H9 (cell line): ENCODE measurements around the gene IFNGR1. TPM values are rescaled to one million over a fixed set of nuclear protein-coding genes. Genes with fewer than 3 reads are reported as not detected.

ENCODE experiments used
- DNase-seq: peaks from one replicate; pipeline ENCODE4 v3.0.0-alpha.2; 2017
- H2AFZ ChIP-seq: one replicate; pipeline ENCODE4 v1.6.1; 2013; ENCODE audit warnings: mild to moderate bottlenecking, low read length, control low read depth, moderate library complexity
- H2AK5ac ChIP-seq: 2 replicates; pipeline ENCODE4 v1.6.1; 2013; ENCODE audit warnings: low read length, control low read depth, mixed read lengths; ENCODE audit not compliant: insufficient read length
- H2BK120ac ChIP-seq: one replicate; pipeline ENCODE4 v1.6.1; 2013; ENCODE audit warnings: low read depth, mild to moderate bottlenecking, low read length, control low read depth, inconsistent platforms; ENCODE audit not compliant: poor library complexity, severe bottlenecking
- H2BK12ac ChIP-seq: 2 replicates; pipeline ENCODE4 v1.6.1; 2013; ENCODE audit warnings: low read length, control low read depth, mixed read lengths, low read depth; ENCODE audit not compliant: insufficient read length
- H2BK15ac ChIP-seq: 2 replicates; pipeline ENCODE4 v1.6.1; 2013; ENCODE audit warnings: low read depth, low read length, control low read depth
- H2BK20ac ChIP-seq: one replicate; pipeline ENCODE4 v1.6.1; 2013; ENCODE audit warnings: low read depth, mild to moderate bottlenecking, low read length, control low read depth, inconsistent platforms; ENCODE audit not compliant: poor library complexity, severe bottlenecking
- H2BK5ac ChIP-seq: 2 replicates; pipeline ENCODE4 v1.6.1; 2013; ENCODE audit warnings: low read length, control low read depth, mixed read lengths; ENCODE audit not compliant: insufficient read length
- H3K14ac ChIP-seq: 2 replicates; pipeline ENCODE4 v1.6.1; 2013; ENCODE audit warnings: low read length, control low read depth; ENCODE audit not compliant: insufficient read depth
- H3K18ac ChIP-seq: 2 replicates; pipeline ENCODE4 v1.6.1; 2013; ENCODE audit warnings: low read depth, mild to moderate bottlenecking, mixed read lengths, low read length, control low read depth; ENCODE audit not compliant: insufficient read length
- H3K23ac ChIP-seq: 2 replicates; pipeline ENCODE4 v1.6.1; 2013; ENCODE audit warnings: low read length, control low read depth, mixed read lengths, low read depth; ENCODE audit not compliant: insufficient read length
- H3K23me2 ChIP-seq: 2 replicates; pipeline ENCODE4 v1.6.1; 2013; ENCODE audit warnings: low read depth, mild to moderate bottlenecking, mixed read lengths, low read length, control low read depth; ENCODE audit not compliant: insufficient read length, poor library complexity, severe bottlenecking
- H3K27ac ChIP-seq: 2 replicates; pipeline ENCODE4 v1.5.1; 2013; ENCODE audit warnings: low read length, control low read depth, mixed read lengths, low read depth; ENCODE audit not compliant: insufficient read length
- H3K27me3 ChIP-seq: 2 replicates; pipeline ENCODE4 v1.6.1; 2013; ENCODE audit warnings: low read length, control low read depth, inconsistent platforms; ENCODE audit not compliant: insufficient read depth
- H3K4ac ChIP-seq: 2 replicates; pipeline ENCODE4 v1.6.1; 2013; ENCODE audit warnings: low read depth, mild to moderate bottlenecking, control low read depth, inconsistent platforms, low read length, moderate library complexity
- H3K4me1 ChIP-seq: 2 replicates; pipeline ENCODE4 v1.6.1; 2013; ENCODE audit warnings: low read length, control low read depth, inconsistent platforms; ENCODE audit not compliant: insufficient read depth
- H3K4me2 ChIP-seq: 2 replicates; pipeline ENCODE4 v1.6.1; 2013; ENCODE audit warnings: low read length, control low read depth, mixed read lengths; ENCODE audit not compliant: insufficient read length, insufficient read depth
- H3K56ac ChIP-seq: 2 replicates; pipeline ENCODE4 v1.6.1; 2013; ENCODE audit warnings: low read depth, mild to moderate bottlenecking, mixed read lengths, low read length, control low read depth; ENCODE audit not compliant: insufficient read length
- H3K79me1 ChIP-seq: 2 replicates; pipeline ENCODE4 v1.6.1; 2013; ENCODE audit warnings: low read depth, mild to moderate bottlenecking, moderate library complexity, low read length, control low read depth, inconsistent platforms; ENCODE audit not compliant: insufficient read depth, poor library complexity, severe bottlenecking
- H3K79me2 ChIP-seq: 2 replicates; pipeline ENCODE4 v1.6.1; 2013; ENCODE audit warnings: low read length, control low read depth, inconsistent platforms; ENCODE audit not compliant: insufficient read depth
- H3K9ac ChIP-seq: 2 replicates; pipeline ENCODE4 v1.6.1; 2013; ENCODE audit warnings: low read length, control low read depth, mixed read lengths; ENCODE audit not compliant: insufficient read length; ENCODE audit errors: extremely low read depth
- H3K9me3 ChIP-seq: one replicate; pipeline ENCODE4 v1.6.1; 2013; ENCODE audit warnings: low read depth, low read length, inconsistent platforms; ENCODE audit not compliant: control insufficient read depth
- H3T11ph ChIP-seq: one replicate; pipeline ENCODE4 v1.6.1; 2013; ENCODE audit warnings: mild to moderate bottlenecking, low read length, control low read depth, inconsistent platforms
- H4K20me1 ChIP-seq: one replicate; pipeline ENCODE4 v1.6.1; 2013; ENCODE audit not compliant: control insufficient read depth, insufficient read length, insufficient read depth
- H4K5ac ChIP-seq: 2 replicates; pipeline ENCODE4 v1.6.1; 2013; ENCODE audit warnings: low read depth, mild to moderate bottlenecking, mixed read lengths, low read length, control low read depth; ENCODE audit not compliant: insufficient read length
- H4K8ac ChIP-seq: replicated peaks from 2 replicates; pipeline ENCODE4 v1.6.1; 2013; ENCODE audit warnings: low read length, control low read depth, mixed read lengths, low read depth; ENCODE audit not compliant: insufficient read length
- H4K91ac ChIP-seq: 2 replicates; pipeline ENCODE4 v1.6.1; 2013; ENCODE audit warnings: low read depth, mild to moderate bottlenecking, moderate library complexity, mixed read lengths, low read length, control low read depth; ENCODE audit not compliant: insufficient read length
- H3K27ac Mint-ChIP-seq, 3 experiments: 2 replicates in 2 of 3; 3 replicates in 1 of 3; pipeline ENCODE4 v1.8.0; 2020 to 2021; ENCODE audit warnings: mixed read lengths in 3 of 3, mild to moderate bottlenecking in 1 of 3, moderate library complexity in 1 of 3
- H3K27me3 Mint-ChIP-seq: 2 replicates; pipeline ENCODE4 v1.8.0; 2021; ENCODE audit warnings: low read depth, mild to moderate bottlenecking, moderate library complexity, mixed read lengths
- H3K36me3 Mint-ChIP-seq, 3 experiments: 2 replicates in 2 of 3; 3 replicates in 1 of 3; pipeline ENCODE4 v1.8.0; 2020 to 2021; ENCODE audit warnings: low read depth in 3 of 3, mixed read lengths in 3 of 3; ENCODE audit not compliant: insufficient read depth in 1 of 3
- H3K4me1 Mint-ChIP-seq, 2 experiments: 2 replicates each; pipeline ENCODE4 v1.8.0; 2020; ENCODE audit warnings: mixed read lengths in 2 of 2
- H3K4me3 Mint-ChIP-seq, 2 experiments: 2 replicates in 1 of 2; 3 replicates in 1 of 2; pipeline ENCODE4 v1.8.0; 2020 to 2021; ENCODE audit warnings: mild to moderate bottlenecking in 2 of 2, mixed read lengths in 2 of 2, moderate library complexity in 1 of 2
- H3K9me3 Mint-ChIP-seq, 2 experiments: 2 replicates in 1 of 2; 3 replicates in 1 of 2; pipeline ENCODE4 v1.8.0; 2020; ENCODE audit warnings: mild to moderate bottlenecking in 2 of 2, mixed read lengths in 2 of 2, moderate library complexity in 1 of 2
- CTCF ChIP-seq: fragments of 200-600 bp; sonication (generic); conservative IDR thresholded peaks from 3 replicates; pipeline ENCODE4 v1.8.0; 2021; ENCODE audit warnings: antibody characterized with exemption, mild to moderate bottlenecking
- WGBS: extraction: QIAGEN DNeasy Blood & Tissue Kit; methylation state at CpG from one replicate; pipeline ENCODE4 v1.1.7; 2013; ENCODE audit warnings: missing lambda C conversion rate, low lambda C conversion rate, mixed read lengths; ENCODE audit not compliant: insufficient read length; ENCODE audit errors: extremely low coverage; 5-methylcytosine and 5-hydroxymethylcytosine counted together
- total RNA-seq: library from RNA; stranded (reverse); gene quantifications from 2 replicates; pipeline ENCODE4 v1.2.1, GENCODE V29; 2021

Gene IFNGR1
- total RNA-seq, 1 experiment from 2014 or later: 32.2 TPM

GRCh38 chr6:137200288-137200687, 18.9 kb downstream of the IFNGR1 start:
- no peak overlapping the region for H4K8ac ChIP-seq
- no peak for DNase-seq
- H3K23ac ChIP-seq: no peak overlapping the region
- H3K27me3 Mint-ChIP-seq: no peaks in the 10 kb centered on the region
- H3K27me3 ChIP-seq: no peaks in the 10 kb centered on the region
- no peak overlapping the region for H4K5ac ChIP-seq
- H3K4me1 Mint-ChIP-seq: no peaks in the 10 kb centered on the region
- H2BK15ac ChIP-seq: no peak overlapping the region
- TF ChIP-seq CTCF: no peak
- no peak overlapping the region for H2BK20ac ChIP-seq
- H3K4me2 ChIP-seq: no peak overlapping the region
- H4K20me1 ChIP-seq: no peaks in the 10 kb centered on the region
- no peak overlapping the region for H3K14ac ChIP-seq
- no peak overlapping the region for H2BK5ac ChIP-seq
- no peak overlapping the region for H3K9ac ChIP-seq
- no peaks in the 10 kb centered on the region; a peak in 1 of 5 replicates for H3K9me3 Mint-ChIP-seq
- H2BK120ac ChIP-seq: no peak overlapping the region
- H3K56ac ChIP-seq: no peak overlapping the region
- H3K4me3 Mint-ChIP-seq: no peak overlapping the region
- H3K79me1 ChIP-seq: no peaks in the 10 kb centered on the region
- H2AK5ac ChIP-seq: no peak overlapping the region
- no peak overlapping the region for H4K91ac ChIP-seq
- no peak overlapping the region for H3T11ph ChIP-seq
- no peak overlapping the region for H3K4ac ChIP-seq
- H3K27ac Mint-ChIP-seq: no peak overlapping the region
- no peak overlapping the region for H2BK12ac ChIP-seq
- no peaks in the 10 kb centered on the region for H3K79me2 ChIP-seq
- H3K18ac ChIP-seq: no peak overlapping the region
- H3K27ac ChIP-seq: no peak overlapping the region
- no peaks in the 10 kb centered on the region for H3K9me3 ChIP-seq
- no CpG with 5 or more reads among the region's 4 CpGs for WGBS
- no peaks in the 10 kb centered on the region for H3K4me1 ChIP-seq
- peaks cover 42 to 61% (median 52%) of the 10 kb centered on the region in 3 experiments for H3K36me3 Mint-ChIP-seq
- no peak overlapping the region for H2AFZ ChIP-seq
- H3K23me2 ChIP-seq: no peaks in the 10 kb centered on the region
